Ishikawa (cell line): ENCODE data around the gene BICC1.

Experiments used
- CEBPB ChIP-seq: IDR thresholded peaks from 2 replicates; pipeline ENCODE4 v1.6.1; 2012
- CREB1 ChIP-seq: IDR thresholded peaks from 2 replicates; pipeline ENCODE4 v1.6.1; 2012; ENCODE audit warnings: low read depth
- EGR1 ChIP-seq: IDR thresholded peaks from 2 replicates; pipeline ENCODE4 v1.6.1; 2012
- EP300 ChIP-seq: IDR thresholded peaks from 2 replicates; pipeline ENCODE4 v1.6.1; 2012; ENCODE audit warnings: borderline replicate concordance
- FOXM1 ChIP-seq: IDR thresholded peaks from 2 replicates; pipeline ENCODE4 v1.6.1; 2012; ENCODE audit warnings: low read depth, borderline replicate concordance
- RAD21 ChIP-seq: IDR thresholded peaks from 2 replicates; pipeline ENCODE4 v1.6.1; 2012; ENCODE audit warnings: low read depth
- TAF1 ChIP-seq: IDR thresholded peaks from 2 replicates; pipeline ENCODE4 v1.6.1; 2012; ENCODE audit warnings: low read depth, mild to moderate bottlenecking
- TCF12 ChIP-seq: IDR thresholded peaks from 2 replicates; pipeline ENCODE4 v1.6.1; 2012; ENCODE audit warnings: low read depth
- TEAD4 ChIP-seq: IDR thresholded peaks from 2 replicates; pipeline ENCODE4 v1.6.1; 2012
- USF1 ChIP-seq: IDR thresholded peaks from 2 replicates; pipeline ENCODE4 v1.6.1; 2012
- YY1 ChIP-seq: IDR thresholded peaks from 2 replicates; pipeline ENCODE4 v1.6.1; 2012; ENCODE audit warnings: low read depth
- ZBTB7A ChIP-seq: IDR thresholded peaks from 2 replicates; pipeline ENCODE4 v1.6.1; 2012; ENCODE audit warnings: low read depth
- TF ChIP-seq, protein P1 (sequence below): IDR thresholded peaks from 2 replicates; pipeline ENCODE4 v1.6.1; 2012
- TF ChIP-seq, protein P2 (sequence below): IDR thresholded peaks from 2 replicates; pipeline ENCODE4 v1.6.1; 2012; ENCODE audit warnings: low read depth, mild to moderate bottlenecking

- TF ChIP-seq EP300 (no peak), YY1 (no peak), FOXM1 (no peak), TCF12 (no peak), RAD21 (no peak), TEAD4 (no peak), CREB1 (no peak), USF1 (no peak), TAF1 (no peak), EGR1 (no peak), CEBPB (no peak), ZBTB7A (no peak)
- TF ChIP-seq, protein P1, sequence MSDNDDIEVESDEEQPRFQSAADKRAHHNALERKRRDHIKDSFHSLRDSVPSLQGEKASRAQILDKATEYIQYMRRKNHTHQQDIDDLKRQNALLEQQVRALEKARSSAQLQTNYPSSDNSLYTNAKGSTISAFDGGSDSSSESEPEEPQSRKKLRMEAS, result no peak
- TF ChIP-seq, protein P2, sequence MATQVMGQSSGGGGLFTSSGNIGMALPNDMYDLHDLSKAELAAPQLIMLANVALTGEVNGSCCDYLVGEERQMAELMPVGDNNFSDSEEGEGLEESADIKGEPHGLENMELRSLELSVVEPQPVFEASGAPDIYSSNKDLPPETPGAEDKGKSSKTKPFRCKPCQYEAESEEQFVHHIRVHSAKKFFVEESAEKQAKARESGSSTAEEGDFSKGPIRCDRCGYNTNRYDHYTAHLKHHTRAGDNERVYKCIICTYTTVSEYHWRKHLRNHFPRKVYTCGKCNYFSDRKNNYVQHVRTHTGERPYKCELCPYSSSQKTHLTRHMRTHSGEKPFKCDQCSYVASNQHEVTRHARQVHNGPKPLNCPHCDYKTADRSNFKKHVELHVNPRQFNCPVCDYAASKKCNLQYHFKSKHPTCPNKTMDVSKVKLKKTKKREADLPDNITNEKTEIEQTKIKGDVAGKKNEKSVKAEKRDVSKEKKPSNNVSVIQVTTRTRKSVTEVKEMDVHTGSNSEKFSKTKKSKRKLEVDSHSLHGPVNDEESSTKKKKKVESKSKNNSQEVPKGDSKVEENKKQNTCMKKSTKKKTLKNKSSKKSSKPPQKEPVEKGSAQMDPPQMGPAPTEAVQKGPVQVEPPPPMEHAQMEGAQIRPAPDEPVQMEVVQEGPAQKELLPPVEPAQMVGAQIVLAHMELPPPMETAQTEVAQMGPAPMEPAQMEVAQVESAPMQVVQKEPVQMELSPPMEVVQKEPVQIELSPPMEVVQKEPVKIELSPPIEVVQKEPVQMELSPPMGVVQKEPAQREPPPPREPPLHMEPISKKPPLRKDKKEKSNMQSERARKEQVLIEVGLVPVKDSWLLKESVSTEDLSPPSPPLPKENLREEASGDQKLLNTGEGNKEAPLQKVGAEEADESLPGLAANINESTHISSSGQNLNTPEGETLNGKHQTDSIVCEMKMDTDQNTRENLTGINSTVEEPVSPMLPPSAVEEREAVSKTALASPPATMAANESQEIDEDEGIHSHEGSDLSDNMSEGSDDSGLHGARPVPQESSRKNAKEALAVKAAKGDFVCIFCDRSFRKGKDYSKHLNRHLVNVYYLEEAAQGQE, result no peak
Observed at GRCh38 chr10:58840840-58841435, 328.3 kb downstream of the BICC1 start.
